Nephron (organoid): ENCODE results near the gene MRPS24.

Source experiments
- H3K27ac Mint-ChIP-seq, 3 experiments: 2 replicates each; pipeline ENCODE4 v1.8.0; 2020; ENCODE audit warnings: mixed read lengths in 3 of 3, mild to moderate bottlenecking in 2 of 3, moderate library complexity in 1 of 3
- H3K27me3 Mint-ChIP-seq: 2 replicates; pipeline ENCODE4 v1.8.0; 2021; ENCODE audit warnings: low read depth, mild to moderate bottlenecking, moderate library complexity, mixed read lengths
- H3K36me3 Mint-ChIP-seq: 2 replicates; pipeline ENCODE4 v1.8.0; 2020; ENCODE audit warnings: low read depth, mixed read lengths
- H3K4me1 Mint-ChIP-seq: 2 replicates; pipeline ENCODE4 v1.8.0; 2020; ENCODE audit warnings: mixed read lengths
- H3K4me3 Mint-ChIP-seq, 3 experiments: 2 replicates each; pipeline ENCODE4 v1.8.0; 2020; ENCODE audit warnings: mild to moderate bottlenecking in 3 of 3, mixed read lengths in 3 of 3, moderate library complexity in 2 of 3
- H3K9me3 Mint-ChIP-seq: 2 replicates; pipeline ENCODE4 v1.8.0; 2020; ENCODE audit warnings: mixed read lengths
- TF ChIP-seq, protein P1 (sequence below), 3 experiments: fragments of 200-600 bp; sonication (generic); IDR thresholded peaks; one replicate each; pipeline ENCODE4 v1.5.0; 2021; ENCODE audit warnings: antibody characterized with exemption in 3 of 3; ENCODE audit not compliant: unreplicated experiment in 3 of 3

Gene MRPS24

DNA sequence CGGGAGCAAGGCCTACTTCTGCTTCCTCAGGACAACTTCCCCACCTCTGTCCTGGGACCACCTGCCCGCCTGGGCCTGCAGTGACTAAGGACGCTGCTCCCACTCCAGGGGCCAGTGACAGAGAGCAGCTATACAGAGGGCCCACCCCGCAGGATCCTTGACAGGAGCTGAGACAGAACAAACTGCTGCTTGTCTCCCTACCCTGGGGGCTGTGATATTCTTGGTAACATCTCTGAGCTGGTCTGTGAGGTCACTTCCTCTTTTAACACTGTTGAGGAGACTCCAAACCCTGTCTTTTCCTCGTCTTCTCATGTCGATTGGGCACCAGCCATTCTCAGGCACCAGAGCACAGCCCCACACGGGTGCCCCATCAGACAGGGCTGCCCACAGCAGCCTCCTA lies 6.9 kb upstream of the MRPS24 start:
- H3K27me3 Mint-ChIP-seq, result no peaks in the 10 kb centered on the region
- H3K36me3 Mint-ChIP-seq, result peaks cover 48% of the 10 kb centered on the region
- TF ChIP-seq, protein P1, sequence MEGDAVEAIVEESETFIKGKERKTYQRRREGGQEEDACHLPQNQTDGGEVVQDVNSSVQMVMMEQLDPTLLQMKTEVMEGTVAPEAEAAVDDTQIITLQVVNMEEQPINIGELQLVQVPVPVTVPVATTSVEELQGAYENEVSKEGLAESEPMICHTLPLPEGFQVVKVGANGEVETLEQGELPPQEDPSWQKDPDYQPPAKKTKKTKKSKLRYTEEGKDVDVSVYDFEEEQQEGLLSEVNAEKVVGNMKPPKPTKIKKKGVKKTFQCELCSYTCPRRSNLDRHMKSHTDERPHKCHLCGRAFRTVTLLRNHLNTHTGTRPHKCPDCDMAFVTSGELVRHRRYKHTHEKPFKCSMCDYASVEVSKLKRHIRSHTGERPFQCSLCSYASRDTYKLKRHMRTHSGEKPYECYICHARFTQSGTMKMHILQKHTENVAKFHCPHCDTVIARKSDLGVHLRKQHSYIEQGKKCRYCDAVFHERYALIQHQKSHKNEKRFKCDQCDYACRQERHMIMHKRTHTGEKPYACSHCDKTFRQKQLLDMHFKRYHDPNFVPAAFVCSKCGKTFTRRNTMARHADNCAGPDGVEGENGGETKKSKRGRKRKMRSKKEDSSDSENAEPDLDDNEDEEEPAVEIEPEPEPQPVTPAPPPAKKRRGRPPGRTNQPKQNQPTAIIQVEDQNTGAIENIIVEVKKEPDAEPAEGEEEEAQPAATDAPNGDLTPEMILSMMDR (IDR thresholded peaks at IDR 0.05; ENCODE audit: unreplicated experiment in 3 of 3), result no peak
- no peaks in the 10 kb centered on the region for H3K9me3 Mint-ChIP-seq
- no peak overlapping the region for H3K4me3 Mint-ChIP-seq
- H3K27ac Mint-ChIP-seq, result no peak overlapping the region
- peaks cover 12% of the 10 kb centered on the region for H3K4me1 Mint-ChIP-seq

DNA sequence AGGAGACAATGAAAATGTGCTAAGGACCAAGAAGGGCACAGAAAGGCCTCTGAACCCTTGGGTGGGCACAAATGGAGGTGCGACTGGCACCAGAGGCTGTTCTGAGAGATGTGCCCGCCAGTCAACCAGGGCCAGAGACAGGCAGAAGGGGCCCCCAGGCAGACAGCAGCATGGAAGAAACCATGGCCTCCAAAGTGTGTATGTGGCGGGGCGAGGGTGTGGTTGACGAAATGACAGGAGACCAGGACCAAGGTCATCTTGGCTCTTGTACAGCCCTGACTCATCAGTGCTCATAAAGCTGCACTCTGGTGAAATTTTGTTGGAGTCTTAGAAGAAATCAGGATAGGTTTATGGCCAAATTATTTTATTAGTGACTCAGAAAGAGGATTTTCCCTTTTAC lies 4.0 kb upstream of the MRPS24 start:
- H3K9me3 Mint-ChIP-seq, result no peaks in the 10 kb centered on the region
- H3K36me3 Mint-ChIP-seq, result peaks cover 27% of the 10 kb centered on the region
- H3K4me3 Mint-ChIP-seq, result no peak overlapping the region
- H3K27ac Mint-ChIP-seq, result no peak overlapping the region
- peaks cover 26% of the 10 kb centered on the region for H3K4me1 Mint-ChIP-seq
- TF ChIP-seq, protein P1 (IDR thresholded peaks at IDR 0.05; ENCODE audit: unreplicated experiment in 3 of 3), result no peak
- peaks cover 3% of the 10 kb centered on the region for H3K27me3 Mint-ChIP-seq

DNA sequence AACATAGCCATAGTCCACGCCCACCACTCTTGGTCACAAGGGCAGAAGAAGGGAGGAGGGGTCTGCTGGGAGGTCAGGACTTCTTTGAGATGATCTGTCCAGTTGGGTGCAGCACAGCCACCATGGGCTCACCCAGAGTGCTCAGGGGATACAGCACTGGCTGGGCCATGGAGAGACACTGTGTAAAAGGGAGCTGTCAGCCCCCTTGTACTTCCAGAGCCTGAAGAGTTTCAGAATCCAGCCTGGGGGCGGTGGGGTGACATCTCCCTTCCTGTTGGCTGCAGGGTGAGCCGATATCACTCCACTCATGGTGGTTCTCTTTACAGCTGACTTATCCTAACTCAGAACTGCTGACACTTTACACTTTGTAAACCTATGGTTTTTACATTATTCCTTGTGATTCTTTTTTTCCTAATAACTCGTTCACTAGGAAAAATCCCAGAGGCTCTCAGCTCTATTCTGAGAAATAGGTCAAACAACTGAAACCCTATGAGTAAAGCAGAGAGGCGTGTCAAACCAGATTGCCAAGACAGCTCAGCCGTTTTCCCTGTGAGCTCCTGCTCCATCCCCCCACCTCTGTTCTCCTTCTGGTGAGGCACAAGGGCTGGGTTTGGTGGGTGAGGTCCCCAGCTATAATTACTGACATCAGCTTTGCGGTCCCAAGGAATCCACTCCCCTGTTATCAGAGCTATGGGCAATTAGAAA lies 3.2 kb upstream of the MRPS24 start:
- Mint-ChIP-seq H3K4me1 (peaks cover 26% of the 10 kb centered on the region), H3K9me3 (no peaks in the 10 kb centered on the region), H3K27me3 (peaks cover 3% of the 10 kb centered on the region), H3K36me3 (peaks cover 20% of the 10 kb centered on the region), H3K27ac (peak overlapping the region; percentile 24 to 48 (median 37)), H3K4me3 (peak overlapping the region in 1 of 3 experiments; percentile 58)
- TF ChIP-seq, protein P1 (IDR thresholded peaks at IDR 0.05; ENCODE audit: unreplicated experiment in 3 of 3), result no peak

DNA sequence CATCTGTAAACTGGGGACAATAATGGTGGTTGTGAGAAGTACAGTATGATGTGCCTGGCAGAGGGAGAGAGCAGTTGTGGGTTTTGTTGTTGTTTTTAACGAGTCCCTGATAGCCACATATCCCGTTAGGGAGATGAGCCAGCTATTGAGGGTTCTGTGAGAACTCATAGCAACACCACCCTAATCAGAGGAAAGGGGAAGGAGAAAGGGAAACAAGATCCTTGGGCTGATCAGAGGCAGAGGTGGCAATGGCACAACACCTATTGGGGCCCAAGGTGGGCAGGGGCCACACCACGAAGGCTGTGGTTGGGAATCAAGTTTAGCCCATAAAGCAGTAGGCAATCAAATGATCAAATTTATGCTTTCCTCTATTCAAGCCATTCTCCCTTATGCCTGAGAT lies 1.7 kb upstream of the MRPS24 start:
- Mint-ChIP-seq H3K4me1 (peaks cover 26% of the 10 kb centered on the region), H3K4me3 (peak overlapping the region; percentile 32 to 60 (median 58)), H3K9me3 (no peaks in the 10 kb centered on the region), H3K27me3 (peaks cover 3% of the 10 kb centered on the region), H3K36me3 (peaks cover 19% of the 10 kb centered on the region), H3K27ac (no peak overlapping the region)
- TF ChIP-seq, protein P1 (IDR thresholded peaks at IDR 0.05; ENCODE audit: unreplicated experiment in 3 of 3), result no peak

DNA sequence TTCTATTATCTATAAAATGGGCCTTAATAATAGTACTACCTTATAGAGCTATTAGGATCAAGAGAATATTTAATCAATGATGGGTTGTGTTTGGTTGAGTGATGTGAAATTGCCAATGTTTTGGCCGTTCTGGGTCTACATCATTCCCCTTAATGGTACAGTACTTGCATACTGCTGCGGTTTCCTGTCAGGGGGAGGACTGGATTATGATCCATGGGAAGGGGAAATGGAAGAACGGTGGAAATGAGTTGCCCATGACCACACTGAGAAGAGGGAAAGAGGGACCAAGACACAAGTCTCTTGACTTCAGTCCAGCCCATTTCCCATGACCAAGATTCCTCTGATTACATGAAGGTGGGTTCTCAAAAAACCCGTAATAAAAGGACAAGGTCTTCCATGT lies 999 bp upstream of the MRPS24 start:
- Mint-ChIP-seq H3K4me1 (peaks cover 26% of the 10 kb centered on the region), H3K27ac (peak overlapping the region in 2 of 3 experiments; percentile 52 to 77), H3K4me3 (peak overlapping the region; percentile 67 to 86 (median 86)), H3K9me3 (no peaks in the 10 kb centered on the region), H3K27me3 (peaks cover 3% of the 10 kb centered on the region), H3K36me3 (peaks cover 19% of the 10 kb centered on the region)
- TF ChIP-seq, protein P1 (IDR thresholded peaks at IDR 0.05; ENCODE audit: unreplicated experiment in 3 of 3), result no peak

DNA sequence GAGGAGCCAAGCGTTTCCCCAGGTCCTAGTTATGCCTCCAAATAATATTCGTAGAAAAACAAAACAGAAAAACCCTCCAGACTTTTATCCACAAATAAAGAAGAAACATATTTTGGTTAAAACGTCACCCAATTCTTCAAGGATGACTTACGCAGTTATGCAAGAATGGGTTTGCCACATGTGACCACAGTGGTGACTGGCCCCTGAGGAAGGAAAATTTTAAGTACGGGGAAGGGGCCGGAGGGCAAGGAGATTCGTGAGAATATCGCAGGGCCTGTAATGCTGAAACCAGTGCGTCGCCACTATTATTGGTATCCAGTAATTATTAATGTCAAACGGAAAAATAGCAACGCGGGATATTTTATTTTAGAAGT lies 537 bp upstream of the MRPS24 start:
- peaks cover 3% of the 10 kb centered on the region for H3K27me3 Mint-ChIP-seq
- H3K27ac Mint-ChIP-seq, result peak overlapping the region; percentile 71 to 93 (median 77)
- peaks cover 26% of the 10 kb centered on the region for H3K4me1 Mint-ChIP-seq
- H3K9me3 Mint-ChIP-seq, result no peaks in the 10 kb centered on the region
- TF ChIP-seq, protein P1 (IDR thresholded peaks at IDR 0.05; ENCODE audit: unreplicated experiment in 3 of 3), result no peak
- H3K4me3 Mint-ChIP-seq, result peak overlapping the region; percentile 86 to 88 (median 86)
- H3K36me3 Mint-ChIP-seq, result peaks cover 19% of the 10 kb centered on the region
